HG03025 (cell line): Measurements from ENCODE around the gene XYLB.
"Not testable (repeated sequence)": the region's sequence is repeated elsewhere in the genome, so short reads cannot be mapped to it uniquely, and the experiment has no call there.

Experiments
- ATAC-seq: cut with Tn5 transposase; IDR thresholded peaks from one replicate; pipeline ENCODE4 v1.9.1; 2021; ENCODE audit warnings: mild to moderate bottlenecking, moderate library complexity; ENCODE audit not compliant: unreplicated experiment, low FRiP score

Gene XYLB

GRCh38 chr3:38346587-38347410 is at the start of gene XYLB:
XYLB (plus strand) TSS chr3:38346785; CDS start chr3:38346869, 84 bp downstream.
- ATAC-seq: peak; percentile 98

- not testable (repeated sequence) for ATAC-seq
These were observed 49.5 kb upstream of the XYLB start for GRCh38 chr3:38297053-38297452.

GRCh38 chr3:38297537-38297936 is 49.0 kb upstream of the XYLB start:
- no peak for ATAC-seq

GRCh38 chr3:38297947-38298711 is 48.5 kb upstream of the XYLB start:
- no peak for ATAC-seq

- no peak for ATAC-seq
These were observed 39.6 kb upstream of the XYLB start for GRCh38 chr3:38306941-38307340.

GRCh38 chr3:38307599-38307998 is 39.0 kb upstream of the XYLB start:
- no peak for ATAC-seq

GRCh38 chr3:38308456-38308855 is 38.1 kb upstream of the XYLB start:
- ATAC-seq: no peak

GRCh38 chr3:38311476-38311875 is 35.1 kb upstream of the XYLB start:
- no peak for ATAC-seq

GRCh38 chr3:38311941-38312340 is 34.6 kb upstream of the XYLB start:
- ATAC-seq: no peak

- no peak for ATAC-seq
These were observed 34.2 kb upstream of the XYLB start for GRCh38 chr3:38312356-38312755.

GRCh38 chr3:38313263-38313662 is 33.3 kb upstream of the XYLB start:
- ATAC-seq: no peak

- no peak for ATAC-seq
These were observed 32.9 kb upstream of the XYLB start for GRCh38 chr3:38313695-38314094.

GRCh38 chr3:38314112-38314763 is 32.3 kb upstream of the XYLB start:
- no peak for ATAC-seq

- ATAC-seq: no peak
These were observed 31.7 kb upstream of the XYLB start for GRCh38 chr3:38314764-38315487.

GRCh38 chr3:38315488-38316230 is 30.9 kb upstream of the XYLB start:
- no peak for ATAC-seq

GRCh38 chr3:38316356-38317191 is 30.0 kb upstream of the XYLB start:
- ATAC-seq: no peak

GRCh38 chr3:38317192-38317759 is 29.3 kb upstream of the XYLB start:
- no peak for ATAC-seq

- ATAC-seq: no peak
These were observed 27.6 kb upstream of the XYLB start for GRCh38 chr3:38318766-38319671.
